ENCODE data around the gene HMCES.

DNA sequence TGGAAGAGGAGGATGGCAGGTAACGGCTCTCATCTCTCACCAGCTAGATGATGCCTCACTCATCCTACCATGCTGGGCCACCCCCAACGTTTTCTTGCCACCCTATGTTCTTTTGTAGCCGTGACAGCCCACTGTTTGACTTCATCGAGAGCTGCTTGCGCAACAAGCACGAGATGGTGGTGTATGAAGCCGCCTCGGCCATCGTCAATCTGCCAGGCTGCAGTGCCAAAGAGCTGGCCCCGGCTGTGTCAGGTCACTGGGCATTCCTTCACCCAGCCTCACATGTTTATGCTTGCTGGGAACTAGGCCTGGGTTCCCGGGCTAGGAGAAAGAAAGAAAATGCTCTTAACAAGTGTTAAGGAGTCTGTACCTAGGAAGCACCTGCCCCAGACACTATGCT lies 21.1 kb upstream of the HMCES start:
- TF ChIP-seq CTCF (IDR thresholded peaks at IDR 0.05; ENCODE audit: low read depth, low read length) = no peak
- TF ChIP-seq EZH2phosphoT487 (IDR thresholded peaks at IDR 0.05; ENCODE audit: low read depth) = no peak
